Measurements from ENCODE around the gene HEXIM1.

DNA sequence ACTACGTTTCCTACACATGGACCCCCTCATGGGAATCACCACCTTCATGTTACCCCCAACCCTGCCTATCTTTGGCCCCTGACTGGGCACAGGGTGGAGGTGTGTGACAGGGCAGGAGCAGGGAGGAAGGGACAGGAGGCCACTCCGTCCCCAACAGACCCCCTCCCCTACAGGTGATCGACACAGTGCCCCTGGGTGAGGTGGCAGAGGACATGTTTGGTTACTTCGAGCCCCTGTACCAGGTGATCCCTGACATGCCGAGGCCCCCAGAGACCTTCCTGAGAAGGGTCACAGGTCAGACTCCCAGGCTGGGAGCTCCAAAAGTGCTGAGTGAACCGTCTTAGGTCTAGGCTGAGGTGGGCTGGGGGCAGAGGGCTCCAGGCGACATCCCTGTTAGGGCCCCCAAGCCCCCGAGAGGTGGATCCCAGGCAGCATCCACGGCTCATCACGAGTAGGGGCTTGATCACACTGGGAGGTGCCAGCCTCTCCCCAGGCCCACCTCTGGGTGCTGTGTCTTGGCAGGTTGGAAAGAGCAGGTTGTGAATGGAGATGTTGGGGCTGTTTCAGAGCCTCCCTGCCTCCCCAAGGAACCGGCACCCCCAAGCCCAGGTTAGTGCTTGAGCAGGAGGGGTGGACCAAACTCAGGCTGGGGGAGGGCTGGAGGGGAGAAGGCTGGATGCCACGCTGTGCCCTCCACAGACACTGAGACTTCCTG, 11.3 kb upstream of the HEXIM1 start:
- TF ChIP-seq POLR2A (IDR thresholded peaks at IDR 0.05), result no peak
- TF ChIP-seq, protein P1, sequence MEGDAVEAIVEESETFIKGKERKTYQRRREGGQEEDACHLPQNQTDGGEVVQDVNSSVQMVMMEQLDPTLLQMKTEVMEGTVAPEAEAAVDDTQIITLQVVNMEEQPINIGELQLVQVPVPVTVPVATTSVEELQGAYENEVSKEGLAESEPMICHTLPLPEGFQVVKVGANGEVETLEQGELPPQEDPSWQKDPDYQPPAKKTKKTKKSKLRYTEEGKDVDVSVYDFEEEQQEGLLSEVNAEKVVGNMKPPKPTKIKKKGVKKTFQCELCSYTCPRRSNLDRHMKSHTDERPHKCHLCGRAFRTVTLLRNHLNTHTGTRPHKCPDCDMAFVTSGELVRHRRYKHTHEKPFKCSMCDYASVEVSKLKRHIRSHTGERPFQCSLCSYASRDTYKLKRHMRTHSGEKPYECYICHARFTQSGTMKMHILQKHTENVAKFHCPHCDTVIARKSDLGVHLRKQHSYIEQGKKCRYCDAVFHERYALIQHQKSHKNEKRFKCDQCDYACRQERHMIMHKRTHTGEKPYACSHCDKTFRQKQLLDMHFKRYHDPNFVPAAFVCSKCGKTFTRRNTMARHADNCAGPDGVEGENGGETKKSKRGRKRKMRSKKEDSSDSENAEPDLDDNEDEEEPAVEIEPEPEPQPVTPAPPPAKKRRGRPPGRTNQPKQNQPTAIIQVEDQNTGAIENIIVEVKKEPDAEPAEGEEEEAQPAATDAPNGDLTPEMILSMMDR (IDR thresholded peaks at IDR 0.05), result no peak

Measured in heart left ventricle (tissue), 13 donors.